B cell (primary cell): Measurements from ENCODE around the gene SREBF1. TPM values are rescaled to one million over a fixed set of nuclear protein-coding genes. Genes with fewer than 3 reads are reported as not detected.

Experiments used
- ATAC-seq: fragments of 200-7000 bp; cut with Tn5 transposase; one replicate; pipeline ENCODE4 v1.10.0; 2021; ENCODE audit warnings: low read depth, mild to moderate bottlenecking, moderate number of reproducible peaks, moderate library complexity
- CTCF ChIA-PET: fragments of 350-600 bp; sonication (Branson Sonifier 250); formaldehyde crosslinking; loops from one replicate; lab custom pipeline; 2021; ENCODE audit warnings: antibody characterized with exemption, inconsistent platforms; lab: Charles Lee
- POLR2A ChIA-PET: fragments of 350-600 bp; sonication (Branson Sonifier 250); formaldehyde crosslinking; loops from one replicate; lab custom pipeline; 2021; ENCODE audit warnings: antibody characterized with exemption; lab: Charles Lee
- DNase-seq: peaks from one replicate; pipeline ENCODE4 v3.0.0; 2013
- H2AFZ ChIP-seq: 2 replicates; pipeline ENCODE4 v1.6.1; 2012; ENCODE audit warnings: mild to moderate bottlenecking, low read depth, low read length; ENCODE audit not compliant: insufficient read depth, poor library complexity, severe bottlenecking
- H3K27ac ChIP-seq, 2 donors: 1 replicate in 1 of 2; 2 replicates in 1 of 2; pipeline ENCODE4 v1.5.1; 2012 to 2013; ENCODE audit warnings: low read length in 2 of 2, mild to moderate bottlenecking in 2 of 2, moderate library complexity in 1 of 2
- H3K27me3 ChIP-seq, 4 experiments: fragments of 200-600 bp in 1 of 4; sonication (generic) in 1 of 4; replicated peaks in 1 of 4; 1 replicate in 2 of 4; 2 replicates in 2 of 4; pipeline versions ENCODE4 v1.6.1 to v1.7.0; 2013 to 2016; ENCODE audit warnings: low read length in 3 of 4, mild to moderate bottlenecking in 2 of 4, mixed read lengths in 1 of 4, moderate library complexity in 1 of 4; ENCODE audit not compliant: insufficient read depth in 4 of 4, control insufficient read depth in 3 of 4; ENCODE audit errors: control extremely low read depth in 1 of 4
- H3K36me3 ChIP-seq, 2 experiments: replicated peaks in 1 of 2; 1 replicate in 1 of 2; 2 replicates in 1 of 2; pipeline versions ENCODE4 v1.6.1 to v1.7.1; 2013; ENCODE audit warnings: low read length in 1 of 2; ENCODE audit not compliant: insufficient read depth in 2 of 2, control insufficient read depth in 1 of 2; ENCODE audit errors: control extremely low read depth in 1 of 2, extremely low read depth in 1 of 2
- H3K4me1 ChIP-seq, 2 donors: fragments of 200-600 bp in 1 of 2; sonication (generic) in 1 of 2; 1 replicate in 1 of 2; 2 replicates in 1 of 2; pipeline versions ENCODE4 v1.5.1 to v1.6.1; 2013 to 2017; ENCODE audit warnings: low read length in 2 of 2; ENCODE audit not compliant: control insufficient read depth in 2 of 2, insufficient read depth in 2 of 2
- H3K4me2 ChIP-seq: replicated peaks from 2 replicates; pipeline ENCODE3; 2012; ENCODE audit warnings: mild to moderate bottlenecking, low read depth, low read length; ENCODE audit not compliant: poor library complexity, severe bottlenecking
- H3K4me3 ChIP-seq, 5 experiments: fragments of 200-600 bp in 1 of 5; sonication (generic) in 1 of 5; 1 replicate in 3 of 5; 2 replicates in 2 of 5; pipeline versions ENCODE4 v1.5.1 to v1.7.0; 2011 to 2016; ENCODE audit warnings: low read length in 4 of 5, mild to moderate bottlenecking in 4 of 5, low read depth in 2 of 5, control low read depth in 1 of 5, moderate library complexity in 1 of 5; ENCODE audit not compliant: insufficient read depth in 1 of 5; ENCODE audit errors: control extremely low read depth in 1 of 5, extremely low read depth in 1 of 5
- H3K79me2 ChIP-seq: fragments of 200-600 bp; sonication (generic); one replicate; pipeline ENCODE4 v1.6.0; 2016; ENCODE audit warnings: low read length; ENCODE audit not compliant: control insufficient read depth, insufficient read depth
- H3K9ac ChIP-seq: fragments of 200-600 bp; sonication (generic); 2 replicates; pipeline ENCODE4 v1.6.1; 2017; ENCODE audit warnings: mild to moderate bottlenecking, low read length, moderate library complexity
- H3K9me3 ChIP-seq, 3 donors: one replicate each; pipeline versions ENCODE4 v1.6.1 to v1.7.1; 2013; ENCODE audit warnings: low read length in 2 of 3; ENCODE audit not compliant: control insufficient read depth in 2 of 3, insufficient read depth in 1 of 3; ENCODE audit errors: control extremely low read depth in 1 of 3
- H4K20me1 ChIP-seq: 2 replicates; pipeline ENCODE4 v1.6.0; 2012; ENCODE audit warnings: mild to moderate bottlenecking, low read length; ENCODE audit not compliant: insufficient read depth, control insufficient read depth, poor library complexity, severe bottlenecking
- H3K27ac Mint-ChIP-seq: one replicate; pipeline ENCODE4 v1.8.0; 2021; ENCODE audit warnings: mixed read lengths
- H3K27me3 Mint-ChIP-seq: one replicate; pipeline ENCODE4 v1.8.0; 2021; ENCODE audit warnings: mixed read lengths
- H3K4me1 Mint-ChIP-seq: one replicate; pipeline ENCODE4 v1.8.0; 2021; ENCODE audit warnings: mixed read lengths
- H3K4me3 Mint-ChIP-seq: one replicate; pipeline ENCODE4 v1.8.0; 2021; ENCODE audit warnings: mixed read lengths
- H3K9me3 Mint-ChIP-seq: one replicate; pipeline ENCODE4 v1.8.0; 2022; ENCODE audit warnings: mixed read lengths; ENCODE audit not compliant: insufficient read depth
- CTCF ChIP-seq: fragments of 200-600 bp; IDR thresholded peaks from one replicate; pipeline ENCODE4 v1.8.0; 2022; ENCODE audit warnings: antibody characterized with exemption, mild to moderate bottlenecking
- EZH2 ChIP-seq: IDR thresholded peaks from 2 replicates; pipeline ENCODE4 v1.6.1; 2012; ENCODE audit warnings: borderline replicate concordance, low read depth, mild to moderate bottlenecking, moderate library complexity, low read length; ENCODE audit not compliant: insufficient read depth, poor library complexity, severe bottlenecking
- WGBS: methylation state at CpG from one replicate; pipeline ENCODE4 v1.1.5; 2013; ENCODE audit warnings: missing lambda C conversion rate; ENCODE audit not compliant: insufficient coverage; 5-methylcytosine and 5-hydroxymethylcytosine counted together
- intact Hi-C: fragments of 100-400 bp; cut with micrococcal nuclease; formaldehyde crosslinking; loops from one replicate; pipeline ENCODE4 v1.10.0; 2022
- polyA plus RNA-seq: library from polyadenylated mRNA; depleted of rRNA; stranded (reverse); fragments of >200 nt; gene quantifications from 2 replicates; pipeline ENCODE4 v1.2.3, GENCODE V29; 2012
- total RNA-seq, 2 donors: library from RNA; stranded (reverse); fragments of 120-200 nt in 1 of 2; gene quantifications; 1 replicate in 1 of 2; 2 replicates in 1 of 2; pipeline versions ENCODE4 v1.2.3 to v1.2.4, GENCODE V29; 2013 to 2022

The SREBF1 gene
- total and polyA plus RNA-seq, 2 donors (not counting 1 experiment from before 2014, with no cell fraction given), result 21.6 to 34.9 TPM

- H2AFZ ChIP-seq, result no peak overlapping the region
- POLR2A ChIA-PET, result no interaction called here
- H3K79me2 ChIP-seq, result peaks cover 18% of the 10 kb centered on the region
- no peak overlapping the region for H3K9ac ChIP-seq
- no peak overlapping the region for H3K4me2 ChIP-seq
- intact Hi-C loops, result no loop called here
- no peak overlapping the region for H3K4me3 ChIP-seq
- H3K9me3 ChIP-seq, result no peaks in the 10 kb centered on the region
- no peak for TF ChIP-seq CTCF
- no peak for TF ChIP-seq EZH2
- ATAC-seq (no peak), DNase-seq (no peak)
- no peak overlapping the region for H3K27ac Mint-ChIP-seq
- peaks cover 0 to 3% of the 10 kb centered on the region in 2 experiments for H3K36me3 ChIP-seq
- peaks cover 55% of the 10 kb centered on the region for H4K20me1 ChIP-seq
- no peak overlapping the region for H3K27ac ChIP-seq
- peaks cover 21 to 33% of the 10 kb centered on the region in 2 donors for H3K4me1 ChIP-seq
- 94% methylated on average over 8 of the region's 8 CpGs for WGBS
- H3K27me3 Mint-ChIP-seq, result no peaks in the 10 kb centered on the region
- CTCF ChIA-PET, result no interaction called here
- no peaks in the 10 kb centered on the region for H3K27me3 ChIP-seq
- no peak overlapping the region for H3K4me3 Mint-ChIP-seq
- peaks cover 34% of the 10 kb centered on the region for H3K4me1 Mint-ChIP-seq
- no peaks in the 10 kb centered on the region for H3K9me3 Mint-ChIP-seq
Observed at GRCh38 chr17:17788967-17789366, 47.8 kb downstream of the SREBF1 start.

GRCh38 chr17:17787568-17787967 is 49.2 kb downstream of the SREBF1 start:
- no peak overlapping the region for H3K9ac ChIP-seq
- H3K4me1 ChIP-seq, result peaks cover 26 to 34% of the 10 kb centered on the region in 2 donors
- no peak overlapping the region for H2AFZ ChIP-seq
- CTCF ChIA-PET, result interaction anchor here (1.2 kb wide), 1 partner anchor 24 kb away, joined by 4 read pairs; no protein-coding TSS in a partner anchor
- H3K27ac Mint-ChIP-seq, result no peak overlapping the region
- TF ChIP-seq CTCF (no peak), EZH2 (no peak)
- H3K27ac ChIP-seq, result no peak overlapping the region
- no peaks in the 10 kb centered on the region for H3K36me3 ChIP-seq
- H3K4me3 Mint-ChIP-seq, result no peak overlapping the region
- POLR2A ChIA-PET, result no interaction called here
- H3K27me3 Mint-ChIP-seq, result no peaks in the 10 kb centered on the region
- H4K20me1 ChIP-seq, result peaks cover 67% of the 10 kb centered on the region
- H3K4me3 ChIP-seq, result no peak overlapping the region
- H3K9me3 Mint-ChIP-seq, result no peaks in the 10 kb centered on the region
- no peak overlapping the region for H3K4me2 ChIP-seq
- no peaks in the 10 kb centered on the region for H3K9me3 ChIP-seq
- no peaks in the 10 kb centered on the region for H3K27me3 ChIP-seq
- intact Hi-C loops, result no loop called here
- H3K79me2 ChIP-seq, result peaks cover 18% of the 10 kb centered on the region
- WGBS, result 100% methylated on average over 5 of the region's 7 CpGs
- DNase-seq (no peak), ATAC-seq (no peak)
- peaks cover 29% of the 10 kb centered on the region for H3K4me1 Mint-ChIP-seq
